ENCODE results near the gene CNTN5. TPM values are rescaled to one million over a fixed set of nuclear protein-coding genes. Genes with fewer than 3 reads are reported as not detected.

Gene CNTN5
- total and polyA plus RNA-seq, 2 donors: 0.07 to 0.14 TPM

DNA sequence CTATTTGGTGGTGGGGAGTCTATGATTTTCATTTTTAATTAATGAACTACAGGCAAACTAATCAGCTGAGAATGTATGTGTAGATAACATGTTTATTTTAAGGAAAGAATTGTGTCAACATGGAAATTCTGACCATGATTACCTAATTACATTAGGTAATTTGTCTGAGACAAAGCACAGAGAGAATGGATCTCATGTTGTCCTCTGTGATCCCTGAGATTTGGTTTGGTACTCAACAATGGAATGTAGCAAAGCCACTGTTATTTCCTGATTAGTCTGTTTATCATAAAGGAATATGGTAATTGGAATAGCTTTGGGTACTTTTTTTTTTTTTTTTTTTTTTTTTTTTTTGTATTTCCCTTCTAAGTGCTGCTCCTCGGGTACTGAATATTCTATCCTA lies 947.6 kb downstream of the CNTN5 start:
- Histone ChIP-seq H3K4me1 (ENCODE audit: control insufficient read depth in 2 of 2, insufficient read depth in 2 of 2, low read length in 2 of 2) (no peaks in the 10 kb centered on the region), H3K27me3 (ENCODE audit: control insufficient read depth in 2 of 2, insufficient read depth in 1 of 2, low read length in 1 of 2) (no peaks in the 10 kb centered on the region), H3K9me3 (ENCODE audit: control insufficient read depth in 2 of 2, insufficient read depth in 1 of 2, low read length in 1 of 2) (no peaks in the 10 kb centered on the region), H3K4me3 (ENCODE audit: low read length in 2 of 2) (no peak overlapping the region), H3K27ac (ENCODE audit: low read depth in 1 of 2, low read length in 1 of 2) (no peak overlapping the region), H3K36me3 (ENCODE audit: control insufficient read depth in 2 of 2, insufficient read depth in 2 of 2, low read length in 1 of 2) (no peaks in the 10 kb centered on the region)
- 93% methylated on average over 1 of the region's 1 CpG for WGBS
- no peak for DNase-seq (ENCODE audit: low read depth in 6 of 9, low spot score in 9 of 9)

DNA sequence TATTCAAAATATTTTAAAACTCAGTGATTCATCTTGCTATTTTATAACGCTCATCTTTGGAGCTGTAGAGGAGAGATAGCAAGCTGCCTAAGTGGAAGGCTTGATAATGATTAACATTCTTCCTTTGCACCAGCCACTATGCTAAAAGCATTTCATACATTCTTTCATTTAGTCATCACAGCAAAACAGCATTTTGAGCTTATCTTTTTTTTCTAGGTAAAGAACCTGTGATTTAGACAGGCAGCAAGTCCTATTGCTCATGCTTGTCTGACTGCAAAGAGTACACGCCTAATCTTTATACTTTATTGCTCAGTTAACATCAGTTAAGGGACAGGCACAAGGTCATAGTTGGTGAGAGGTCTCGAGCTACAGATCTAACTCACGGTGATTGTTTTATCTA lies 953.2 kb downstream of the CNTN5 start:
- Histone ChIP-seq H3K36me3 (ENCODE audit: control insufficient read depth in 2 of 2, insufficient read depth in 2 of 2, low read length in 1 of 2) (no peaks in the 10 kb centered on the region), H3K4me1 (ENCODE audit: control insufficient read depth in 2 of 2, insufficient read depth in 2 of 2, low read length in 2 of 2) (no peaks in the 10 kb centered on the region), H3K9me3 (ENCODE audit: control insufficient read depth in 2 of 2, insufficient read depth in 1 of 2, low read length in 1 of 2) (no peaks in the 10 kb centered on the region), H3K27ac (ENCODE audit: low read depth in 1 of 2, low read length in 1 of 2) (no peak overlapping the region), H3K27me3 (ENCODE audit: control insufficient read depth in 2 of 2, insufficient read depth in 1 of 2, low read length in 1 of 2) (no peaks in the 10 kb centered on the region), H3K4me3 (ENCODE audit: low read length in 2 of 2) (no peak overlapping the region)
- 93% methylated on average over 4 of the region's 4 CpGs for WGBS
- no peak for DNase-seq (ENCODE audit: low read depth in 6 of 9, low spot score in 9 of 9)

DNA sequence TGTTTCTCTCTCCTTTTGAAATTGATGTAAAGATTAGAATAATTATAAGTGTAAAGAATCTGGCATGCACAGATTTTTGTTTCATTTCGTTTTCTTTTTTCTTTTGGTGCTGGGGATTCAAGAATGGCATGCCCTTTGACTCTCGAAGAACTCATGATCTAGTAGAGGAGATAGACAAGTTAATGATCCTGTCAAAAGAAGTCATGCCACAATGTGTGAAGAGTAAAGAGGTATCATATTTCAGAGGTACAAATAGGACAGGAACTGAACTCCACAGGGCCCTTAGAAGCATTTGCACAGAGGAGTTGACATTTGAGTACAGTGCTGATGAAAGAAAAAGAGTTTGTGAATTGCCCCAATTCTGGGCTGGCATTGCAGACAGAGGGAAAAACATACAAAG lies 958.3 kb downstream of the CNTN5 start:
- H3K27ac ChIP-seq (ENCODE audit: low read depth in 1 of 2, low read length in 1 of 2): no peak overlapping the region
- H3K36me3 ChIP-seq (ENCODE audit: control insufficient read depth in 2 of 2, insufficient read depth in 2 of 2, low read length in 1 of 2): no peaks in the 10 kb centered on the region
- WGBS: 75% methylated on average over 2 of the region's 2 CpGs
- H3K4me3 ChIP-seq (ENCODE audit: low read length in 2 of 2): no peak overlapping the region
- no peaks in the 10 kb centered on the region for H3K27me3 ChIP-seq (ENCODE audit: control insufficient read depth in 2 of 2, insufficient read depth in 1 of 2, low read length in 1 of 2)
- no peaks in the 10 kb centered on the region for H3K4me1 ChIP-seq (ENCODE audit: control insufficient read depth in 2 of 2, insufficient read depth in 2 of 2, low read length in 2 of 2)
- DNase-seq (ENCODE audit: low read depth in 6 of 9, low spot score in 9 of 9): no peak
- peaks cover 0 to 3% of the 10 kb centered on the region in 2 donors for H3K9me3 ChIP-seq (ENCODE audit: control insufficient read depth in 2 of 2, insufficient read depth in 1 of 2, low read length in 1 of 2)

DNA sequence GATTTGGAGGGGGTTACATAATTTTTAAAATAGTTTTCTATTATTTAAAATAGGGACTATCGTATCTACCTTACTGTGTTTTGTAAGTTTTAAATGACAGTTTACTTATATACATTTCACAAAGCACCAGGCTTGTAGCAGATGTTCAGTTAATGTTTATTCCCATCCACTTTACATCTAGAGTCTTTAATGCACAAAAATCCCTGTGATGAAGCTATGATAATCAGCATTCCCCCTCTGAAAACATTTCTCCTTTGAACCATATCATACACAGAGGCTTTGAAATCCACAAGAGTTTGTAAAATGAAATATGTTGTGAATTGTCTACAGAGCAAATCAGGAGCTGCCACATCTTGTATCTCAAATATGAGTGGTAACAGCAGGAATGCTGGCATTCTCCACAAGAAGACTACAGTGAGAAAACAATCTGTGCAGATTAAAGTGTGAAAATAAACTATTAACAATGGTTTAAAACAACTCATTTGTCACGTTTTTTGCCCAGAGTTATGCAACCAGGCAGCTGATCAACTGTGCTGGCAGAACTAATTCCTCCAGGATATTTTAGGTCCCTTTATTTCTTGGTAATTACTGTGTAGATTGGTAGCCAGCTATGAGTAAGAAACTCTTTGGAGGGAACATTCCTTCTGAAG lies 967.2 kb downstream of the CNTN5 start:
- no peaks in the 10 kb centered on the region for H3K9me3 ChIP-seq (ENCODE audit: control insufficient read depth in 2 of 2, insufficient read depth in 1 of 2, low read length in 1 of 2)
- WGBS: 62% methylated on average over 2 of the region's 2 CpGs
- DNase-seq (ENCODE audit: low read depth in 6 of 9, low spot score in 9 of 9): no peak
- no peaks in the 10 kb centered on the region for H3K36me3 ChIP-seq (ENCODE audit: control insufficient read depth in 2 of 2, insufficient read depth in 2 of 2, low read length in 1 of 2)
- H3K27ac ChIP-seq (ENCODE audit: low read depth in 1 of 2, low read length in 1 of 2): no peak overlapping the region
- H3K4me3 ChIP-seq (ENCODE audit: low read length in 2 of 2): no peak overlapping the region
- H3K27me3 ChIP-seq (ENCODE audit: control insufficient read depth in 2 of 2, insufficient read depth in 1 of 2, low read length in 1 of 2): no peaks in the 10 kb centered on the region
- no peaks in the 10 kb centered on the region for H3K4me1 ChIP-seq (ENCODE audit: control insufficient read depth in 2 of 2, insufficient read depth in 2 of 2, low read length in 2 of 2)

DNA sequence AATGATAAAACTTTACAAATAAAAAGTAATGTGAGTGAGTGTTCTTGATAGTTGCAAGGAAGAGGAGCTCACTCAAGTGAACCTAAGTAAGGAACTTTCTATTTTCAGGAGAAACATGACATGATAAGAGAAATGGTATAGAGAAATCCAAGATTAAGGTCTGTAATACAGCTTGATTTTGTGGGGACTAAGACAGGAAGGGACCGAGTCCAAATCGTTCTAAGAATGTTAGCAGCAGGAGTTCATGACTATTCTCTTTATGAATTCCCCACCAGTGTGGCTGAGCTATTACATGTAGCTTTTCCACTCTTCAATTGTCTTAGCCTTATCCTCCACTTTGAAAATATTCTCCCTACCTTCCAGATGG lies 967.7 kb downstream of the CNTN5 start:
- Histone ChIP-seq H3K36me3 (ENCODE audit: control insufficient read depth in 2 of 2, insufficient read depth in 2 of 2, low read length in 1 of 2) (no peaks in the 10 kb centered on the region), H3K4me3 (ENCODE audit: low read length in 2 of 2) (no peak overlapping the region), H3K9me3 (ENCODE audit: control insufficient read depth in 2 of 2, insufficient read depth in 1 of 2, low read length in 1 of 2) (no peaks in the 10 kb centered on the region), H3K27me3 (ENCODE audit: control insufficient read depth in 2 of 2, insufficient read depth in 1 of 2, low read length in 1 of 2) (no peaks in the 10 kb centered on the region), H3K4me1 (ENCODE audit: control insufficient read depth in 2 of 2, insufficient read depth in 2 of 2, low read length in 2 of 2) (no peaks in the 10 kb centered on the region), H3K27ac (ENCODE audit: low read depth in 1 of 2, low read length in 1 of 2) (no peak overlapping the region)
- DNase-seq (ENCODE audit: low read depth in 6 of 9, low spot score in 9 of 9): no peak
- WGBS: 70% methylated on average over 2 of the region's 2 CpGs

DNA sequence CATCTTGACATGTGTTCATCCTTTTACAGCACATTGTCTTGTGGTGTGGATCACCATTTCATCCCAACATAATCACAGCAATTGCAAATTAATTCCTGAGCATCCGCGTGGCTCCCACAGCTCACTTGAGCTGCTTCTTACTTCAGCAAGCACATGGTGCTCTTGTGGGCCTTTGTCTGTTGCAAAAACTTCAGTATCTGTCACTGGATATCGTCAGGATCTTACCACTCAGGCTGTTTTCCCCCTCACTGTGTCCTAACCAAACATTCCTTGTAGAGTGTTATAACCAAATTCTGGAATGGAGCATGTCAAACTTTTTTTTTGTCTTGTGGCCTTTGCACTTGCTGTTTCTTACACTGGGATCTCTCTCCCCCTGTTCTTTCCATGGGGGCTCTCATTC lies 983.2 kb downstream of the CNTN5 start:
- Histone ChIP-seq H3K27me3 (ENCODE audit: control insufficient read depth in 2 of 2, insufficient read depth in 1 of 2, low read length in 1 of 2) (no peaks in the 10 kb centered on the region), H3K4me1 (ENCODE audit: control insufficient read depth in 2 of 2, insufficient read depth in 2 of 2, low read length in 2 of 2) (no peaks in the 10 kb centered on the region), H3K9me3 (ENCODE audit: control insufficient read depth in 2 of 2, insufficient read depth in 1 of 2, low read length in 1 of 2) (no peaks in the 10 kb centered on the region), H3K27ac (ENCODE audit: low read depth in 1 of 2, low read length in 1 of 2) (no peak overlapping the region), H3K36me3 (ENCODE audit: control insufficient read depth in 2 of 2, insufficient read depth in 2 of 2, low read length in 1 of 2) (no peaks in the 10 kb centered on the region), H3K4me3 (ENCODE audit: low read length in 2 of 2) (no peak overlapping the region)
- 90% methylated on average over 3 of the region's 3 CpGs for WGBS
- DNase-seq (ENCODE audit: low read depth in 6 of 9, low spot score in 9 of 9): no peak

DNA sequence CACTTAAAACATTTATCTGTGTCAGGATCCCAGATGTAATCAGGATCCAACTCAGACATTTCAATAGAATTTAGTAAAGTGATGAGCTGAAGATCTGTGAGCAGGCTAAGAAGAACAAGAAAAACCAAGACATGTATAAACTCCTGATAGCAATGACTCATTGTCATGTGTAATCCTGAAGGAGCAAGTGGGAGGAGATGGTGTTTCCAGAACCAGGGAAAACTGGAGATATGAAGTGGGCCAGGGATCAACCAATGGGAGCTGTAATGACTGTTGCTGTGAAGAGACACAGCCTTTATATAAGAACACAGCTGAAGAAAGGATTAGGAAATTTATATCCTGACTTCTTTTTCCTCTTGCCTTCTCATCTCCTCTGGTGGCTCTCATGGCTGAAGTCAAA lies 983.8 kb downstream of the CNTN5 start:
- Histone ChIP-seq H3K27ac (ENCODE audit: low read depth in 1 of 2, low read length in 1 of 2) (no peak overlapping the region), H3K27me3 (ENCODE audit: control insufficient read depth in 2 of 2, insufficient read depth in 1 of 2, low read length in 1 of 2) (no peaks in the 10 kb centered on the region), H3K9me3 (ENCODE audit: control insufficient read depth in 2 of 2, insufficient read depth in 1 of 2, low read length in 1 of 2) (no peaks in the 10 kb centered on the region), H3K4me3 (ENCODE audit: low read length in 2 of 2) (no peak overlapping the region), H3K4me1 (ENCODE audit: control insufficient read depth in 2 of 2, insufficient read depth in 2 of 2, low read length in 2 of 2) (no peaks in the 10 kb centered on the region), H3K36me3 (ENCODE audit: control insufficient read depth in 2 of 2, insufficient read depth in 2 of 2, low read length in 1 of 2) (no peaks in the 10 kb centered on the region)
- no peak for DNase-seq (ENCODE audit: low read depth in 6 of 9, low spot score in 9 of 9)

DNA sequence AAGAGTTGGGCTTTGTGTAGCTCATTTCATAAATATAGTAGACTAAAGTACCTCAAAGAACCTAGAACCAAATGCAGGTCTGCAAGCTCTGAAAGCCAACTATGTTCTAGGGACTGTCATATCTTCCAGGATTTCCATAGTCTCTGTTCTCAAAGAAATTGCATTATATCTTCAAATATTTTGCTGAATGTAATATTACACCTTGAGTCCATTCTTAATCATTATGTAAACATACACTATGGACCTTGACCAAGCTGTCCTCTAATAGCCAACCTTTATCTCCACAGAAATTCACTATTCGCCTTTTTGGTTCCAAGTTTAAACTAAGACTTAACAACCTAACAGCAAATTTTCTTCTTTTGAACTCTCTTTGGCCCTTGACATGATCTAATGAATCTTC lies 987.7 kb downstream of the CNTN5 start:
- Histone ChIP-seq H3K36me3 (ENCODE audit: control insufficient read depth in 2 of 2, insufficient read depth in 2 of 2, low read length in 1 of 2) (no peaks in the 10 kb centered on the region), H3K27me3 (ENCODE audit: control insufficient read depth in 2 of 2, insufficient read depth in 1 of 2, low read length in 1 of 2) (no peaks in the 10 kb centered on the region), H3K4me1 (ENCODE audit: control insufficient read depth in 2 of 2, insufficient read depth in 2 of 2, low read length in 2 of 2) (no peaks in the 10 kb centered on the region), H3K4me3 (ENCODE audit: low read length in 2 of 2) (no peak overlapping the region), H3K27ac (ENCODE audit: low read depth in 1 of 2, low read length in 1 of 2) (no peak overlapping the region), H3K9me3 (ENCODE audit: control insufficient read depth in 2 of 2, insufficient read depth in 1 of 2, low read length in 1 of 2) (no peaks in the 10 kb centered on the region)
- WGBS: 85% methylated on average over 1 of the region's 1 CpG
- DNase-seq (ENCODE audit: low read depth in 6 of 9, low spot score in 9 of 9): no peak

DNA sequence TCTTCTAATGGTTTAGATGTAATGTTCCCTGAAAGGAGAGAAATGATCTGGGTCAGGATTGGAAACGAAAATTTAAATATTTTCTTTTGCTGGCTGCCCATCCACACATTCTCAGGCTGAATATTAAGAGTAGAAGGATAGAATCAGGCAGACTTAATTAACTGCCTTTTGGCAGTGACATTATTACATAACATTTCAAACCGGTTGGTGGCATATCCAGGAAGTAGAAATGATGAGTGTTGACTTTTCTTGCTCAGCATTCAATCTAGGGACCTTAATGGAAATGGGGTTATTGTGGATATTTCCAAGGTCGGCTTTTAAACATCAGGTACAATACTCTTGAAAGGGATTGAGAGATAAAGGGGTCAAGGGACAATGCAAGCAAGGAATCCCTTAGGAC lies 989.0 kb downstream of the CNTN5 start:
- WGBS: 55% methylated on average over 3 of the region's 3 CpGs
- Histone ChIP-seq H3K4me3 (ENCODE audit: low read length in 2 of 2) (no peak overlapping the region), H3K4me1 (ENCODE audit: control insufficient read depth in 2 of 2, insufficient read depth in 2 of 2, low read length in 2 of 2) (no peaks in the 10 kb centered on the region), H3K36me3 (ENCODE audit: control insufficient read depth in 2 of 2, insufficient read depth in 2 of 2, low read length in 1 of 2) (no peaks in the 10 kb centered on the region), H3K9me3 (ENCODE audit: control insufficient read depth in 2 of 2, insufficient read depth in 1 of 2, low read length in 1 of 2) (no peaks in the 10 kb centered on the region), H3K27me3 (ENCODE audit: control insufficient read depth in 2 of 2, insufficient read depth in 1 of 2, low read length in 1 of 2) (no peaks in the 10 kb centered on the region), H3K27ac (ENCODE audit: low read depth in 1 of 2, low read length in 1 of 2) (no peak overlapping the region)
- no peak for DNase-seq (ENCODE audit: low read depth in 6 of 9, low spot score in 9 of 9)

DNA sequence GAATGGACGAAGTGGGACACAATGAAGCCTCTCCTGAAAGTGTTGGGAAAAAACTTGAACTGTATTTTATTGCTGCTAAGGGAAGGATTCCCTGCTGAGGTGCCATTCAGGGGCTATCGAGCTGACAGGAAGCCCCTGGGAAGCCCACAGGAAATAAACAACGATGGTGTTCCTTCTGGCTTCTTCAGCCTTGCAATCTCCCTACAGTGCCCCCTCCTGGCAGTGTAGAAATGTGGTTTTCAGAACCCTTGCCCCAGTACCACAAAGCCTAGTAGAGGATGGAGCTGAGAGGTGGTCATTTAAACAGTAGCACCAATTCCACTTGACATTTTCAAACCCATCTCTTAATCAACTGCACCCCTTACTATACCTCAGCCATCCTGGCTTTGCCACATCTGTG lies 989.6 kb downstream of the CNTN5 start:
- Histone ChIP-seq H3K4me3 (ENCODE audit: low read length in 2 of 2) (no peak overlapping the region), H3K27ac (ENCODE audit: low read depth in 1 of 2, low read length in 1 of 2) (no peak overlapping the region), H3K27me3 (ENCODE audit: control insufficient read depth in 2 of 2, insufficient read depth in 1 of 2, low read length in 1 of 2) (no peaks in the 10 kb centered on the region), H3K36me3 (ENCODE audit: control insufficient read depth in 2 of 2, insufficient read depth in 2 of 2, low read length in 1 of 2) (no peaks in the 10 kb centered on the region), H3K9me3 (ENCODE audit: control insufficient read depth in 2 of 2, insufficient read depth in 1 of 2, low read length in 1 of 2) (no peaks in the 10 kb centered on the region), H3K4me1 (ENCODE audit: control insufficient read depth in 2 of 2, insufficient read depth in 2 of 2, low read length in 2 of 2) (no peaks in the 10 kb centered on the region)
- 38% methylated on average over 3 of the region's 3 CpGs for WGBS
- DNase-seq (ENCODE audit: low read depth in 6 of 9, low spot score in 9 of 9): no peak

Data from thymus (tissue), 11 donors.